OCI-LY7 (cell line): ENCODE results near the gene FAM234B. TPM values are rescaled to one million over a fixed set of nuclear protein-coding genes. Genes with fewer than 3 reads are reported as not detected.

ENCODE experiments used
- BruUV-seq: library from RNA; stranded (reverse); fragments of 400-500 nt; replicated peaks from 2 replicates; lab custom pipeline; 2021; lab: Mats Ljungman, UMichigan
- CTCF ChIA-PET: fragments of 300-600 bp; sonication (Branson Sonifier 250); formaldehyde crosslinking; loops from one replicate; lab custom pipeline; 2022; ENCODE audit warnings: antibody characterized with exemption; ENCODE audit not compliant: unreplicated experiment; lab: Charles Lee
- POLR2A ChIA-PET: fragments of 300-600 bp; sonication (Branson Sonifier 250); formaldehyde crosslinking; loops from one replicate; lab custom pipeline; 2022; ENCODE audit warnings: antibody characterized with exemption; lab: Charles Lee
- DNase-seq: peaks from one replicate; pipeline ENCODE4 v3.0.0-alpha.2; 2015; ENCODE audit warnings: low spot score
- H2AFZ ChIP-seq: fragments of 200-600 bp; sonication (generic), shearing (Covaris generic); 2 replicates; pipeline ENCODE4 v1.6.1; 2014; ENCODE audit warnings: mild to moderate bottlenecking, antibody characterized with exemption, low read length, moderate library complexity
- H3K27ac ChIP-seq: fragments of 200-600 bp; sonication (generic); 2 replicates; pipeline ENCODE4 v1.5.1; 2014; ENCODE audit warnings: mixed run types, low read depth, mild to moderate bottlenecking, moderate library complexity, low read length, inconsistent platforms; ENCODE audit not compliant: poor library complexity, severe bottlenecking
- H3K36me3 ChIP-seq: fragments of 200-600 bp; sonication (generic); 2 replicates; pipeline ENCODE4 v1.6.1; 2014; ENCODE audit warnings: mild to moderate bottlenecking, antibody characterized with exemption, low read length, moderate library complexity, mixed read lengths; ENCODE audit not compliant: insufficient read depth
- H3K4me1 ChIP-seq: fragments of 200-600 bp; sonication (generic); 2 replicates; pipeline ENCODE4 v1.5.1; 2014; ENCODE audit warnings: mild to moderate bottlenecking, low read length; ENCODE audit not compliant: insufficient read depth, poor library complexity, severe bottlenecking
- H3K4me2 ChIP-seq: fragments of 200-600 bp; sonication (generic); 2 replicates; pipeline ENCODE4 v1.6.1; 2014; ENCODE audit warnings: mild to moderate bottlenecking, low read length
- H3K4me3 ChIP-seq: fragments of 200-600 bp; sonication (generic); 2 replicates; pipeline ENCODE4 v1.5.1; 2014; ENCODE audit warnings: mild to moderate bottlenecking, low read depth, low read length; ENCODE audit not compliant: poor library complexity, severe bottlenecking
- H3K79me2 ChIP-seq: fragments of 200-600 bp; sonication (generic); 2 replicates; pipeline ENCODE4 v1.6.1; 2016; ENCODE audit warnings: low read depth, mild to moderate bottlenecking, low read length, moderate library complexity, mixed read lengths; ENCODE audit not compliant: insufficient read depth
- H3K9me2 ChIP-seq: fragments of 200-600 bp; sonication (generic); 2 replicates; pipeline ENCODE4 v1.6.1; 2016; ENCODE audit warnings: mild to moderate bottlenecking, low read length, mixed read lengths; ENCODE audit not compliant: insufficient read depth
- H3K9me3 ChIP-seq: fragments of 200-600 bp; sonication (generic); 2 replicates; pipeline ENCODE4 v1.6.1; 2014; ENCODE audit warnings: mild to moderate bottlenecking, mixed run types, low read length, mixed read lengths
- H4K20me1 ChIP-seq: fragments of 200-600 bp; sonication (generic); 2 replicates; pipeline ENCODE4 v1.6.1; 2014; ENCODE audit warnings: mild to moderate bottlenecking, antibody characterized with exemption, low read length, moderate library complexity, mixed read lengths; ENCODE audit not compliant: insufficient read depth
- CTCF ChIP-seq: fragments of 200-600 bp; sonication (generic); conservative IDR thresholded peaks from 2 replicates; pipeline ENCODE4 v1.5.1; 2014; ENCODE audit warnings: mild to moderate bottlenecking, antibody characterized with exemption, low read length, moderate library complexity, mixed read lengths
- EZH2phosphoT487 ChIP-seq: fragments of 200-600 bp; sonication (generic); IDR thresholded peaks from 2 replicates; pipeline ENCODE4 v1.6.1; 2018; ENCODE audit warnings: low read depth, borderline replicate concordance, mild to moderate bottlenecking, mixed run types, antibody characterized with exemption, low read length, moderate library complexity, mixed read lengths
- intact Hi-C: fragments of 100-400 bp; cut with micrococcal nuclease; formaldehyde crosslinking; loops from one replicate; pipeline ENCODE4 v1.10.0; 2022; ENCODE audit not compliant: unreplicated experiment
- total RNA-seq, 2 experiments: library from RNA; depleted of rRNA in 1 of 2; stranded (reverse); fragments of >200 nt in 1 of 2; shearing (Covaris generic) in 1 of 2; gene quantifications; 2 replicates each; pipeline ENCODE4 v1.2.3, GENCODE V29; 2014 to 2022

The FAM234B gene
- total RNA-seq, 2 experiments from 2014 or later, result 4.7 to 7.0 TPM

- Histone ChIP-seq H3K79me2 (no peaks in the 10 kb centered on the region), H3K36me3 (no peaks in the 10 kb centered on the region), H3K4me3 (no peak overlapping the region), H4K20me1 (no peaks in the 10 kb centered on the region), H2AFZ (no peak overlapping the region), H3K27ac (no peak overlapping the region), H3K9me2 (no peaks in the 10 kb centered on the region), H3K4me2 (no peak overlapping the region), H3K4me1 (no peaks in the 10 kb centered on the region), H3K9me3 (no peaks in the 10 kb centered on the region)
- DNase-seq, result no peak
- BruUV-seq, result no TSS peak
- TF ChIP-seq CTCF, result no peak
- TF ChIP-seq EZH2phosphoT487, result no peak
- intact Hi-C loops, result no loop called here
- CTCF ChIA-PET, result no interaction called here
- POLR2A ChIA-PET, result no interaction called here
Observed at GRCh38 chr12:13121568-13121967, 77.4 kb downstream of the FAM234B start.

- CTCF ChIA-PET, result no interaction called here
- Histone ChIP-seq H3K79me2 (no peaks in the 10 kb centered on the region), H4K20me1 (no peaks in the 10 kb centered on the region), H3K36me3 (no peaks in the 10 kb centered on the region), H3K9me2 (no peaks in the 10 kb centered on the region), H3K9me3 (no peaks in the 10 kb centered on the region), H3K27ac (no peak overlapping the region), H3K4me2 (no peak overlapping the region), H2AFZ (no peak overlapping the region), H3K4me1 (no peaks in the 10 kb centered on the region), H3K4me3 (no peak overlapping the region)
- no TSS peak for BruUV-seq
- no peak for DNase-seq
- no peak for TF ChIP-seq EZH2phosphoT487
- TF ChIP-seq CTCF, result no peak
- intact Hi-C loops, result no loop called here
- POLR2A ChIA-PET, result interaction anchor here (0.6 kb wide), 2 partner anchors 39 to 1277 kb away, joined by 3 to 5 read pairs; no protein-coding TSS in a partner anchor
Observed at GRCh38 chr12:13124656-13125505, 80.7 kb downstream of the FAM234B start.

- Histone ChIP-seq H4K20me1 (no peaks in the 10 kb centered on the region), H3K4me3 (no peak overlapping the region), H3K4me2 (no peak overlapping the region), H3K36me3 (no peaks in the 10 kb centered on the region), H2AFZ (no peak overlapping the region), H3K9me2 (no peaks in the 10 kb centered on the region), H3K9me3 (no peaks in the 10 kb centered on the region), H3K4me1 (no peaks in the 10 kb centered on the region), H3K79me2 (no peaks in the 10 kb centered on the region), H3K27ac (no peak overlapping the region)
- intact Hi-C loops, result no loop called here
- ChIA-PET POLR2A (no interaction called here), CTCF (interaction anchor here (0.6 kb wide), 1 partner anchor 119 kb away, joined by 3 read pairs; no protein-coding TSS in a partner anchor)
- BruUV-seq, result no TSS peak
- no peak for DNase-seq
- TF ChIP-seq CTCF (no peak), EZH2phosphoT487 (no peak)
Observed at GRCh38 chr12:13125996-13126395, 81.8 kb downstream of the FAM234B start.
